ENCODE results near the gene TRAPPC10.

TRAPPC10 gene

DNA sequence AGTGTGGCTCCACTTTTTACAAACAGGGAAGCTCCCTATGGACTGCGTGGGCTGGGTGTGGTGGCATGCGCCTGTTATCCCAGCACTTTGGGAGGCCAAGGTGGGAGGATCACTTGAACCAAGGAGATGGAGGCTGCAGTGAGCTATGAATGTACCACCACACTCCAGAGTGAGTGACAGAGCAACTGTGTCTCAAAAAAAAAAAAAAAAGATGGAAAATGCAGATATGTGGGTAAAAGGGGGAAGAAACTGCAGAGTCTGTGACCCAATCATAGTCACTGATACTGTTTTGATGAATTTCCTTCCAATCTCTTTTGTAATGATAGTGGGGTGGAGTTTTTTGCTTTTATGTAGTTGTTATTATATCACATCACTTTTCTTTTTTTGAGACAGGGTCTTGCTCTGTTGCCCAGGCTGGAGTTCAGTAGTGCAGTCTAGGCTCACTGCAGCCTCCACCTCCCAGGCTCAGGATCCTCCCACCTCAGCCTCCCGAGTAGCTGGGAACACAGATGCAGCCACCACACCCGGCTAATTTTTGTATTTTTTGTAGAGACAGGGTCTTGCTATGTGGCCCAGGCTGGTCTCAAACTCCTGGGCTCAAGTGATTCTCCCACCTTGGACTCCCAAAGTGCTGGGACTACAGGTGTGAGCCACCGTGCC, 8.7 kb upstream of the TRAPPC10 start:
- DNase-seq = no peak

DNA sequence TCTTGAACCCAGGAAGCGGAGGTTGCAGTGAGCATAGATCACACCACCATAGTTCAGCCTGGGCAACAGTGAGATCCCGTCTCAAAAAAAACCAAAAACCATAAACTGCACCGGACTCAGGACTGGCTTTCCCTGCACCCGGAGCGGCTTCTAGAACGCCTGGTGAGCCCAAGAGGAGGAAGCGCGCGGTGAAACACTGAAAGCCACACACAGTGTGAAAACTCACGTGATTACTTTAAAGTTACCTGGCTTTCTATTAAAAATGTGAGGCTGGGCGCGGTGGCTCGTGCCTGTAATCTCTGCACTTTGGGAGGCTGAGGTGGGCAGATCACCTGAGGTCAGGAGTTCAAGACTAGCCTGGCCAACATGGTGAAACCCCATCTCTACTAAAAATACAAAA, 7.0 kb upstream of the TRAPPC10 start:
- DNase-seq = no peak

DNA sequence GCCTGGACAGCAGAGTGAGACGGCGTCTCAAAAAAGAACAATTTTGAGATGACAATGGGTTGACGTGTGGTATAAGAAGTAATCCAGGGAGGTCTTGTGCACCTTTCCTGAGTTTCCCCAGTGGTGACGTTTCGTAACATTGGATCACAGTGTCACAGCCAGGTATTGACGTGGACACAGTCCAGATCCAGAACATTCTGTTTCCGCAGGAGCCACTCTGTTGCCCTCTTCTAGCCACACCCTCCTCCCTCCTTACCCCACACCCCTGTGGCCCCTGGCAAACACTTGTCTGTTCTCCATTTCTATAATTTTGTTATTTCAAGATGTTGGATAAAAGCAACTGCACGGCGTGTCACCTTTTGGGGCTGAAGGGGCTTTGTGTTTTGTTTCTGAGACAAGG, 6.5 kb upstream of the TRAPPC10 start:
- no peak for DNase-seq

DNA sequence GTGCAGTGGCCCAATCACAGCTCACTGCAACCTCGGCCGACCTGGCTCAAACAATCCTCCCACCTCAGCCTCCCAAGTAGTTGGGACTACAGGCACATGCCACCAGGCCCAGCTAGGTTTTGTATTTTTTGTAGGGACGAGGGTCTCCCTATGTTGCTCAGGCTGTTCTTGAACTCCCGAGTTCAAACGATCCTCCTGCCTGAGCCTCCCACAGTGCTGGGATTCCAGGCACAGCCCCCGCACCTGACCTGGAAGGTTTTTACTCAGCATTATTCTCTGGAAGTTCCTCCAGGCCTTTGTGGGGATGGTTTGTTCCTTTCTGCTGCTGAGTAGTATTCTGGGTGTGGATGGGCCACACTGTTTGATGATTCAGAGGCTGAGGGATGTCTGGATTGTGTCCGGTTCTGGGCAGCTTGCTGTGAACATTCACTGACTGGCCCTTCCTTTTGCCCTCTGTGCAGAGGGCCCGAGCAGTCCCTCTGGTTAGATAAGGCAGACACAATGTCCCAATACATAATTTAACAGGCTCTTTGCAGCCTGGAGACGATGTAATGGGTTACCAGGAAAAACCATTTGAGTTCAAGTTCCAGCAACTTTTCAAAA, 6.0 kb upstream of the TRAPPC10 start:
- DNase-seq = no peak

DNA sequence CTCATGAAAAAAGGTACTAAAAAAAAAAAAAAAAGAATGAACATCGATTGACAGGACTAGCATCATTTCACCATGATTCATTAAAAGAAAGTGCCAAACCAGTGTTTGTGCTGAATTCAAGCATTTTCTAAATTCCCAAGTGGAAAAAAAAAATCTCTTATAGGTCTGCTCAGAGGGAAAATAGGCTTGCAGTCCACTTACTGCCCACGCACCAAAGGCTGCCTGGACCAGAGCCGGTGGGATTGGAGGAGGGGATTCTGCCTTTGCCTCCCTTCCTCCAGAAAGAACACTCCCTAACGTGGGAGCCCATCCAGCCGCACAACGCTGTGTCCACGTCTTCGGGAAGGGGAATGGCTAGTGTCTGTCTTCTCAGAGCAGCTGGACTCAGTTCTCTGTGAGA, 5.5 kb upstream of the TRAPPC10 start:
- DNase-seq = no peak

DNA sequence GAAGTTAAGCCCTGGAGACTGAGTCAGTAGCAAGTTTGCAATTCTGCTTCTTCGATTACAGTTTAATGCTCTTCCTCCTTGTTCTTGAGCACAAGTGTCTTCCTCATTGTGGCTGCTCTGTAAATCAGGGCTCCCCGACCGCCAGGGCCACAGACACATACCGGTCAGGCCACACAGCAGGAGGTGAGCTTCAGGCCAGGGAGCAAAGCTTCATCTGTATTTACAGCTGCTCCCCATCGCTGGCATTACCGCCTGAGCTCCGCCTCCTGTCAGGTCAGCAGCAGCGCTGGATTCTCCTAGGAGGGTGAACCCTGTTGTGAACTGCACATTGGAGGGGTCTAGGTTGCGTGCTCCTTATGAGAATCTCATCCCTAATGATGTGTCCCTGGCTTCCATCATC, 1.7 kb upstream of the TRAPPC10 start:
- no peak for DNase-seq

DNA sequence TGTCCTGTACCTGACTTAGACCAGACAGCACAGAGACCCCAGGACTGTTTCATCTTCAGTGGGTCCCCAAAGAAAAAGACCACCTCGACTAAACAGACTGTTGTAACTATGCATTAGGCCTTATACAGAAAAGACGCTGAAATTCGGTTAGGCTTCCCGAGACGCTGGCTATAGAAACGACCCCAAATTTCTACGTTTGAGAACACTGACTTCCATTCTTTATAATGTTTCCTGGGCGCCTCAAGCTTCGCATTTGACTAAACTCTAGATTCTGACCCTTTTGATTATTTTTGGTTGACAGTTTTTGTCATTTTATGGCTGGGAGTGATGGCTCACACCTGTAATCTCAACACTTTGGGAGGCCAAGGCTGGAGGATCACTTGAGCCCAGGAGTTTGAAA, 986 bp upstream of the TRAPPC10 start:
- no peak for DNase-seq

DNA sequence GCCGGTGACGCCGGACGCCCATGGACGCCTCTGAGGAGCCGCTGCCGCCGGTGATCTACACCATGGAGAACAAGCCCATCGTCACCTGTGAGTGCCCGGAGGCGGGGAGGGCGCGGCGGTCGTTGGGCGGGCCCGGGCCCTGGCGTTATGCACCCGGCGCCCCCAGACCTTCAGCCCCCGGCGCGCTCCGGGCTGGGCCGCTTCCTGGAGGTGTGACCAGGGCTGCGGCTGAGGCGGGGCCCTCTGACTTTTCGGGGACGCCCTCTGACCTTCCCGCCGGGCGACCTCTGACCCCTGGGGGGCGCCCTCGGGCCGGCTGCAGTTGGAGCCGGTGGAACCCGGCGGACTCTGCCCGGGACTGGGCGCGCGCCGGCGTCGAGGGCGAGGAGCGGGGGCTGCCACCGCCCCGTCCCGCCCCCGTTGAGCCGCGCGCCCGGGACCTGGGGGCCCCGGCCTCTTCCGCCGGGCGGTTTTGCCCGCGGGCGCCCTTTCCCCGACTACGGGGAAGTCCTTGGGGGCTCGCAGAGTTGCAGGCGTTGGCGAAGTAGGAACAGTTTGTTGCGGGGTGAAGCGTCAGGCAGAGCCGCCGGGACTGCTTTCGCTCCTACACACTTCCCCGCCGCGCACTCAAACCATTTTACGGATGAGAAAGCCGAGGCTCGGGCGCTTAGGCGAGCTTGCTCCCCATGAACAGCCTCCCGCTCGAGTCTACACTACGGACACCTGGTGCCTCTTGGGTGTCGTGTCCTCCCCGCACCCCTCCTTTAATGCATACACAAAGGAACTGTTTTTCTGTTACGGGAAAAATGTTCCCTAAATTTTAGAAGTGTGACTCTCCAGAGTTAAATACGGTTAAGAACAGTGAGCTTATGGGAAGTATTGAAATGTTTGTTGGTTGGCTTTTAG, 618 bp downstream of the TRAPPC10 start:
- peak; percentile 40 for DNase-seq

DNA sequence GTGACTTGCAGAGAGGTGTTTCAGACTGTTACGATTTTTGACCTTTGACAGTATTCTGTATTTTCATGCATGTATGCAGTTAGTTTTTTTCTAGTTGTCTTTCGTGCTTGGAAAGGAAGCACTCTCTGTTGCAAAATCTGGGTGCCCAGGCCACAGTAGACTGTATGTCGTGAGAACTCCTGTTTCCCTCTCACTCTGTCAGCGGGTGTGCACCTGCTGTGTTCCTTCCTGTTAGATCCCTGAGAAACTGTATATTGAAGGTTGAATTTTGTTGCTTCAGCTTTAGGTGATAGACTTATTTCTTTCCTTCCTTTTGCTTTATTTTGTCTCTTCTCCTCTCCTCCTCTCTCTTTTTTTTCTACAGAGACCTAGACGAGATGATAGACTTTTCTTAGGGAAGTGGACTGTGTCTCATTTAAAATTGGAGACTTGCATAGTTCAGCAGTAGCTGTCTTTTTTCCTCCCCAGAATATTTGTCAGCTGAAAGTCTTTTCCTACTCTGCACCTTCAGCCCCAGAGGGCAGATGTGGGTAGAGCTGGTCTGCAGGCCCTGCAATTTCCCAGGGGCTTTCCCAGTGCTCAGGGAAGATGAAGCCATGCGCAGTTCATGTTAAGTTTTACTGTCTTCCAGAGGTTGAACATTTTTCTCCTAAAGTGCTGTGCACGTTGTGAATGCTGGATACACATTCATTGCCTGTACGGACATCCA, 1.4 kb downstream of the TRAPPC10 start:
- no peak for DNase-seq

DNA sequence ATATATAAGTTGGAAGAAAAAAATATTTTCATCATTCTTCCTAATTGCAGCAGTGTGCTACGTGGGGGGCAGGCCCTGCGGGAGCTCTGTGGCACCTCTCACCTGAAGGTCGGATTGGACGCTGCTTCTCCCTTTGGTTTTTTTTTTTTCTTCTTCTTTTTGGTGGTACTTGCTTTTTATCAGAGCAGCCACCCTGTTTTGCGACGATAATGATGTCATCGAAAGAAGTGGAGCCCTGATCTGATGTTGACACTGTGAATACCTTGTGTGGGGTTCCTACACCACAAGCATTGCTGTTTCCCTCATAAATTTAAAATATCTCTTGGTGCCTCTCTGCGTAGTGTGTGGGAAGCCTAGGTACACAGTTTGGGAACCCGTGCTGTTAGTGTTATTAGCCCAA, 5.5 kb downstream of the TRAPPC10 start:
- no peak for DNase-seq

DNA sequence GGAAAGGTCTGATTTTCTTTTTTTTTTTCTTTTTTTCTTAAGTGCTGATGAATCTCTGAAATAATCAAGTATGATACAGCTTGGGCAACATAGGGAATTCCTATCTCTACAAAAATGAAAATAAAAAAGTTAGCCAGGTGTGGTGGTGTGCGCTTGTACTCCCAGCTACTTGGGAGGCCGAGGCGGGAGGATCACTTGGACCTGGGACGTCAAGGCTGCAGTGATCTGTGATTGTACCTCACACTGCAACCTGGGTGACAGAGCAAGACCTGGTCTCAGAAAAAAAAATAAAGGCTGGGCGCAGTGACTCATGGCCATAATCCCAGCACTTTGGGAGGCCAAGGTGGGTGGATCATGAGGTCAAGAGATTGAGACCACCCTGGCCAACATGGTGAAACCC, 6.0 kb downstream of the TRAPPC10 start:
- no peak for DNase-seq

DNA sequence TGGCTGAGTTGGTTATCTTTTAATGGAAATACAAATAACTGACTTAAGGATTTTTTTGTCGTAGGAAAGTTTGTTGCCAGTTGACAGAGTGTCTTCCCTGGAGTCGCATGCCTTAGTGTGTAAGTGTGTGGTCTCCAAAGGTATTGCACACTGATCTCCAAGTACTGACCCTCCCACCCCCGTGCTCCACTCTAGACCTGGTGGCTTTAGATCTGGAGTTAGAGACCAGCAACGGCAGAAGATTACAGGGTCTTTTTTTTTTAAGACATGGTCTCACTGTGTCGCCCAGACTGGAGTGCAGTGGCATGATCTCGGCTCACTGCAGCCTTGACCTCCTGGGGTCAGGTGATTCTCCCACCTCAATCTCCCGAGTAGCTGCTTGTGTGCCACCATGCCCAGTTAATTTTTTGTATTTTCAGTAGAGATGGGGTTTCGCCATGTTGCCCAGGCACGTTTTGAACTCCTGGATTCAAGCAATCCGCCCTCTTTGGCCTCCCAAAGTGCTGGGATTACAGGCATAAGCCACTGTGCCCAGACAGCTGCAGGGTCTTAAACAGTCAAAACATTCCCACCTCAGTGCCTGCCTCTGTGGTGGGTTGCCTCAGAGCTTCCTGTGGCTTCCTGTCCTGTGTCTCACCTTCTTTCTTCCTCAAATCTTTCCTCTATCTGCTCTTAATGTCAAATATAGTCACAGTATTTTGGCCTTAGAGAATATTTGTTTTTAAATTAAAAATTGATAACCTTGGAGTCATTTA, 6.9 kb downstream of the TRAPPC10 start:
- no peak for DNase-seq

DNA sequence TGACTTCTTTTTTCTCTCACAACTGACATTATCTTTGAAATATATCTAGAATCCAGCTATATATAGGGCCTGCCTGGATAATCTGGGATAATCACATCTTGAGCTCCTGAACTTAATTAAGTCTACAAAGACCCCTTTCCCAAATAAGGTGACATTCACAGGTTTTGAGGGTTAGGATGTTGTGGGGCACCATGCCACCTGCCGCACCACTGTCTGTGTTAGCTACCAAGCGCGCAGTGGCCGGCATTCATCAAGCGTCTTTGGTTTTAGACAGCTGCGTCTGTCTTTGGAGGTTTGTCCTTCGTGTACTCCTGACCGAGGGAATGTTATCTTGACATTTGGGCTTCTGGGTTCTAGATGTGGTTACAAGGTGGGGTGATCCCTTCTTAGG, 7.5 kb downstream of the TRAPPC10 start:
- no peak for DNase-seq

DNA sequence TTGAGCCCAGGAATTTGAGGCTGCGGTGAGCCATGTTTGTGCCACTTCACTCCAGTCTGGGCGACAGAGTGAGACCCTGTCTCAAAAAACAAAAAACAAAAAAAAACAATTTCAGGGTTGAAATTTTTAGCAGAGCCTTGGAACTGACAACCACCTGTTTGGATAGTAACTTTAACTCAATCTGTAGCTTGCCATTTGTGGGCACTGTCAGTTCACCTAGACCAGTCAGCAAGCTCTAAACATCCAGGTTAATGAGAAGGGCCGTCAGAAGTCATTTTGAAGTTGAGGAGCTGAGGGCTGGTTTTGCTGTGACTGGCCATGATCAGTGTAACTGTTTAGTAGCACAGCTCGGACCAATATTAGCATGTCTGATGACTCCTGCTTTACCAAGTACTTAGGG, 8.4 kb downstream of the TRAPPC10 start:
- DNase-seq = no peak

DNA sequence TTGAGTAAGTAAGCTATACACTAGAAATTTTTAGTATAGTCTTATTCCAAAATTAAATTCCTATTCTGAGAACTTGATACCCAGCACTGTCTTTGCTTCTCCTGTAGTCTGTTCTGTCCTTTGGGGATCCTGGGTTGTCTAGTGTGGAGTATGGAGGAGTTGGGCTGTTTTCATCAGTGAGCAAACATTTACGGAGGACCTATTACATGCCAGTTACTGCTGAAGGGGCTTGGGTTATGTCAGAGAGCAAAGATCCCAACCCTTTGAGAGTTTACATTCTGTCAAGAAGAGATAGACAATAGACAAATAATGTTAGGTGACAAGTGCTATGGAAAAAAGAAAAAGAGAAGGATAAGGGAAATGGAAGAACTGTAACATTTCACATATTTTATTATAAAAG, 9.0 kb downstream of the TRAPPC10 start:
- DNase-seq = no peak

DNA sequence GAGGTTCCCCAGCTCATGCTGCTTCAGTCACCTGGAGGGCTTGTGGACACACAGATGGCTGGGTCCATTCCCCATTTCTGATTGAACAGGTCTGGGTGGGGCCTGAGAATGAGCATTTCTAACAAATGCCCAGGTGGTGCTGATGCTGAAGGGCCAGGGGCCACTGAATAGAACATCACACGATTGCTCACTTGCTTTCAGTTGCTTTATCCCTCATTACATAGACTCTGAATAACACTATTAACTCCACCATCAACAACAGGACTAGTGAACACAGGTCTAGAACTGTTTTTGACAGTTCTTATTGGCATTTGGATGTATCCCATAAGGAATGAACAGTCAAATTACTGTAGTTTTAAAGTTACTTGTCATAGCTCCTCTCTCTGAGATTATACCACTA, 12.1 kb downstream of the TRAPPC10 start:
- DNase-seq = no peak

DNA sequence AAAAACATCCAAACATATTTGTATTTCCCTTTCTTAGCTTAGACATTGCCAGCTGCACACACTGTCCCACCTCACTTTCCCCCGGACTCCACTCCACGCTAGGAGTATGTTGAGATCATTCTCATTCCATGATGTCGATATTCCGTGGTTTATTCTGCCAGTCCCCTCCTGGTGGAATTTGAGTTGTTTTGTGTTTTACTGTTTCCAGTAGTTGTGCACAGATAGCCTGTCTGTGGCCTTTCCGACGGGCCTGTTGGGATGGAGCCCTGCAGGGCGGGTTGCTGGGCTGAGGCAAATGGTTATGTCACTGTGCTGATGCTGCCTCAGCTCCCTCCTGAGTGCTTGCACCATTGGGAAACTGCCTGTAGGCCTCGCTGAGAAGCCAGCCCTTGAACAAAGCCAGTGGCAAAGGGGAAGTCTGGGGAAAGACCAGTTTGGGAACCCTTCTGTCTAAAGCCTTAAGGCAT, 12.8 kb downstream of the TRAPPC10 start:
- DNase-seq = peak; percentile 30

DNA sequence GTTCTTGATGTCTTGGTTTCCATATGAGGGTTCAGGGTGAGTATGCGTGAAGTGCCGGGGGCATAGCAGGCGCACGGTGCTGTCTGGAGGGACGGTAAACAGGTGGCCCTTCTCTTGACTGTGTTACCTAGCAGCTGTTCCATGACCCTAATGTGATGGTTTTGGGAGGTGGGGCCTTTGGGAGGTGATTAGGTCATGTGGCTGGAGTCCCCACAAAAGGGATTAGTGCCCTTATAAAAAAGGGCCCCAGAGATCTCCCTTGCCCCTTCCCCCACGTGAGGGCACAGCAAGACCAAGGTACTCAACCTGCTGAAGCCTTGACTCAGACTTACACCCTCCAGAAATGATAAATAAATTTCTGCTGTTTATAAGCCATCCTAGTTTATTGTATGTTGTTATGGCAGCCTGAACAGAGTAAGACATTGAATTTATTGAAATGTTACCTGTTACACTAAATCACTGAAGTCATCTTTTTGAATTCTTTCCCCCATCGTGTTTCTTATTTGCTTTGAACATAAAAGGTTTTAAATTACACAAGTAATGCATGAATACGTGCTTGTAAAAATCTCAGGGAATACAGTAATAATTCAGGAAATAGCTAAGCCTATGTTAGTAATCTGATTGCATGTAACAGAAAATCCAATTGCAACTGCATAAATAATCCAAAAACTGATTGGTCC, 15.6 kb downstream of the TRAPPC10 start:
- no peak for DNase-seq

DNA sequence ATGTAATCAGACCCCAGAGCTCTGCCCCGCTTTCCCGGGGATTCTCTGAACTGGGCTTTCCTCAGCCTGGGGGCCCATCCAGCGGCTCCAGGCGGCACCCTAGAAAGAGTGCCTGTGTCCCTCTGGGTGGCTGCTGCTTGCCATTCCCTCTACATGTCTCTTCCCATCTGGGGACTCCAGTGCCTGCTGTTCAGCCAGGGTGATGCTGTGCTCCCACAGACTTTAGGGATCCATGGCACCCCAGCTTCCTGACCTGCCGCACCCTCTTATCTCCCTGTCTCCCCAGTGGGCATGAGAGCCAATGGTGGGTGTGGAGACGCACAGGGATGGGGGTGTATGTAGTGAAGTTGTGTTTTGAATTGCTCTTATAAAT, 16.2 kb downstream of the TRAPPC10 start:
- DNase-seq = no peak

DNA sequence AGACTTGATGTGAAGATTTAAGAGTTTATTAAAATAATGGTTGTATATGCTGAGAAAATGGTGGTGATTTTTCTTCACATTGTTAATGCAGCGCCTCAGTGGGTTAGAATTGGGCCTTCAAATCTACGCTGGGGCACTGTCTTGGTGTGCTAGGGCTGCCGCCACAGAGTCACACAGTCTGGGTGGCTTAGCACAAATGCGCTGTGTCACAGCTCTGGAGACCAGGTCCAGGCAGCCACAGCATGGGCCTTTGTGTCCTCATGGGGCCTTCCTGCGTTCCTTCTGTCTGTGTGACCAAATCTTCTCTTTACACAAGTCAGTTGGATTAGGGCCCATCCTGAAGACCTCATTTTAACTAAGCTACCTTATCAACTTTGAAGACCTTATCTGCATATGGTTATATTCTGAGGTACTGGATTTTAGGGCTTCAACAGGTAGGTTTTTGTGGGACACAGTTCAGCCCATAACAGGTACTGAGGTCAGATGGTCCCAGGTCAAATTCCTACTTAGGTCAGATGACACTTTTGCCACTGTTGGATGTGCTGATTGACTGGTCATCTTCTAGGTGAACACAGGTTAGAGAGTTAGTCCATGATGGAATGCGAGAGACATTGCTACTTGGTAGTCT, 17.5 kb downstream of the TRAPPC10 start:
- no peak for DNase-seq

DNA sequence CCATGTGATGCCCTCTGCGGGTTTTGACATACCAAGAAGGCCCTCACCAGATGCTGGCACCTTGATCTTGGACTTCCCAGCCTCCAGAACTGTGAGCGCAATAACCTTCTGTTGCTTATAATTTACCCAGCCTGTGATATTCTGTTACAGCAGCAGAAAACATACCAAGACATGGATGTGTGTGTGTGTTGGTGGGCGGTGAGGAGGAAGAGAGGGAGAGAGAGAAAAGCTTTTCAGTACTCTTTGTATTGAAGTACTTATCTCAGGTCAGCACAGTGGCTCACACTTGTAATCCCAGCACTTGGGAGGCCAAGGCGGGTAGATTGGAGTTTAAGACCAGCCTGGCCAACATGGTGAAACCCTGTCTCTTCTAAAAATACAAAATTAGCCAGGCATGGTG, 23.1 kb downstream of the TRAPPC10 start:
- no peak for DNase-seq

DNA sequence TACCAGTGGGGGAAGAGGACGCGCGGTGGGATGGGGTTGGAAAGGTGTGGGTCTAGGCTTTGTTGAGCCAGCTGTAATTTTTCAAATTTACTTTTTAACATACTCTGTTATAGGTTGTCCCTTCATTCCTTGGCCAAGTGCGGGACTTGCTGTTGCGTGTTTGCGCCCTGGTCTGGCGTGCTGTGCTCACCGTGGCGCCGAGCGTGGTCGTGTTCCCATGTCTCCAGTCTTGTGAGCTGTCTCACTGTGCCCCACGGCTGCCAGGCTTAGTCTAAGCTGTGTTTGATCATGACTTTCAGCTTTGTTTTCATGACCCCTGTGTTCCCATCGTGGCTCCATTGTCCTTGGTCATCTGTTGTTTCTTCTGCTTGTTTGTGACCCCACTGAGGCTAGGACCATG, 26.0 kb downstream of the TRAPPC10 start:
- no peak for DNase-seq

Measured in midbrain (tissue), 1 donor.